Umbilical cord (tissue), 2 donors: ENCODE measurements around the gene DOK5. TPM values are rescaled to one million over a fixed set of nuclear protein-coding genes. Genes with fewer than 3 reads are reported as not detected.

ENCODE experiments used
- DNase-seq: peaks from one replicate; pipeline ENCODE4 v3.0.0-alpha.2; 2015; ENCODE audit warnings: low spot score
- total RNA-seq: library from RNA; depleted of rRNA; stranded (reverse); fragments of >200 nt; gene quantifications from one replicate; pipeline ENCODE4 v1.2.3, GENCODE V29; 2014; ENCODE audit warnings: low replicate concordance; ENCODE audit not compliant: insufficient read depth

DOK5 gene
- total RNA-seq, 1 donor from 2014 or later, result 6.7 TPM

GRCh38 chr20:54514028-54514607, 38.7 kb downstream of the DOK5 start:
- no peak for DNase-seq

GRCh38 chr20:54515793-54516628, 40.6 kb downstream of the DOK5 start:
- DNase-seq, result no peak

DNA sequence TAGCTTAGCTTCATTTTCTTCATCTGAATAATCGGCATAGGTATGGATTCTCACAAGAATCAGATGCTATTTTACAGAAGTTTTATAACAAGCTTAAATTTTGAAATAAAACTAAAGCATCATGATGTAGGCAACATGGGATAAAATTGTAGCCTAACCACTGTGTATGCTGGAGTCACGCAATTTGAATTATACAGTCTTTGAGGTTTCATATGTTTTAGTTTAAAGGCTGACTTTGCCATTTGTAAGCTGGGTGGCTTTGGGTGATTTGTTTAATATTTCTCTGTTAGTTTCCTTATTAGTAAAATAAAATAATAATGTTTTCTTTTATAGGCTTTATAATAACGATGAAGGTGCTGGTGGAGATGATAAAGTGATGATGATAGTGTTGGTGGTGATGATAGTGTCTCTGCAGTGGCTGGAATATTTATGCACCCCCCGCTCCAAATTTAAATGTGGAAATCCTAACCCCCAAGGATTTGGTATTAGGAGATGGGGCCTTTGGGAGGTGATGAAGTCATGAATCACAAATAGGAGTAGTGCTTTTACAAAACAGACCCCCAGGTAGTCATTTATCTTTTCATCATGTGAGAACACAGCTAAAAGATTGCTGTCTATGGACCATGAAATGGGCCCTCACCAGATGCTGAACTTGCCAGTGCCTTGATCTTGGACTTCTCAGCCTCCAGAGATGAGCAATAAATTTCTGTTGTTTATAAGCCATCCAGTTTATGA, 42.0 kb downstream of the DOK5 start:
- DNase-seq, result no peak

DNA sequence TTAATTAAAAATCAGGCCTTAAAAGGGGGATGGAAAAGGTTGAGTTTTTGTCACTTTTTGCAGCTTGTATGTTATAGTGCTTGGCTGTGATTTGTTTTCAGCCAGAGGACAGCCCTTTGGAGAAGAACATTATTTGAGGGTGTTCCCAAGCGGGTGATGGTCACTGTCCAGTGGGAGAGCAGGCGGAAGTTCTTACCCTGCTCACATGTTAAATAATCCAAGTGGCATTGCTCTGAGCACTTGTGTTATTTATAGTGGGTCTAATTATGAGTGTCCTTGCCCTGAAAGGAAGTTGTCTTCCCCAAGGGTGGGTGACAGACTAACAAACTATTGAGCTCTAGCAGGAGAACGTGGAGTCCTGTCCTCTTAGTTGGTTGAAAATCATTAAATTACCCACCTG, 49.5 kb downstream of the DOK5 start:
- no peak for DNase-seq

DNA sequence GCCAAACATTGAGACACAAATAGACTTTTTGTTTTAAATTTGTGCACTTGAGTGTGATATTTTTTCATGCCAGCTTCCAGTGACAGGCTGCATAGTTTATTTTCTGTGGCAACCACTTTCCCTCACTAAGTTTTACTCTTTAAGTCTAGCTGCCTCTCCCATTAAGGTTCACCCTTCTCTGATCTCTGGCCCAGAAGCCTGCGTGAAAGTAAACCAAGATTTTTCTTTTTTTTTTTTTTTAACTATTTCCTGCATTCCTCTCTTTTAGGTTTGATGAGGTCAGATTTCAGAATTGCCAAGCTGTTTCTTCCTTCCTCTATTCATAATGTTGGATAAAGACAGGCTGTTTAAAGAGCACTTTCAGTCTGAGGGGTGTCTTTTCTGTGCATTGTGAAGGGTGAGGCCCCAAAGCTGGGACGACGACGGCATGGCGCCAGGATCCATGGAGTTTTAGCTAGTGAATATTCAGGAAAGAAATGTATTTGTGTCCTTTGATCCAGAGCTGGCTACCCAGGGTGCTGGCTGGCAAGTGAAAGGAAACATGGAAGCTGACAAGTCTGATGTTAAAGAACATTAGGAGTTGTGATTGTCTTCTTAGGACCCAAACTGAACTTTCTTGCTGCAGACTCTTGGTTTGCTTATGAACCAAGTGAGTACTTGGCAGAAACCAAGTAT, 50.7 kb downstream of the DOK5 start:
- no peak for DNase-seq

- no peak for DNase-seq
Measured at GRCh38 chr20:54526801-54527200, 51.4 kb downstream of the DOK5 start.

GRCh38 chr20:54532573-54532972, 57.2 kb downstream of the DOK5 start:
- DNase-seq, result no peak

GRCh38 chr20:54534101-54534500, 58.7 kb downstream of the DOK5 start:
- no peak for DNase-seq

- DNase-seq, result no peak
Measured at GRCh38 chr20:54535033-54535432, 59.6 kb downstream of the DOK5 start.

DNA sequence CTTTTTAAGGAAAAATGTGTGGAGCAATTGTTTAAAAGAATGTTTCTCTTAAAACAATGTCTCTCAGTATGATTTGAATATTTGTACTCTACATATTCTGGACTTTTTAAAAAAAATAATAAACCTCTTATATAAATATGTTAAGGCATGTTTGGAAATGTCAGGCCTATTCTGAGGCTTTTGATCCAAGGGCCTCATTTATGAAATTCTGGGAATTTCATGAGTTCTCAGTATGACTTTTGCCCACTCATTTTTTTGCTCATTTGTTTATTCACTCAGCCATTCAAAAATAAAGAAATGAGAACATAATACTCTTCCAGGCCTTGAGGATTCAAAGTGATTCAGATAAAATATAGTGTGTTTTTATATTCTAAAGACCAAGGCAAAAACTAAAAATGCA, 60.4 kb downstream of the DOK5 start:
- DNase-seq, result no peak

GRCh38 chr20:54539521-54540046, 64.2 kb downstream of the DOK5 start:
- no peak for DNase-seq

DNA sequence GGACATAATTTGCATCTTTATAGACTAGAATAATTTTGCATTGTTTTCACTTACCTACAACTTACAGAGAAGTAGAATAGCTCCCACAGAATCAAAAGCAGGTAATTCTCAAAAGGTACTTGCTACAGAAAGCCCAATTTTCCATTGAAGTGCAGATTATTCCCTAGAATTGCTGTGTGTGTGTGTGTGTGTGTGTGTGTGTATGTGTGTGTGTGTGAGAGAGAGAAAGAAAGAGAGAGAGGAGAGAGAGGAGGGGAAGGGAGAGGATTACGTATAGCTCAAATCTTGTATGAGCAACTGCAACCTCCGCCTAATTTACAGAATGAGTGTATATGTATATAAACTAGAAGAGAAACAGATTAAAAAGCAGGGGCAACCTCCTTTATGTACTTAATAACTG, 68.0 kb downstream of the DOK5 start:
- DNase-seq, result no peak

DNA sequence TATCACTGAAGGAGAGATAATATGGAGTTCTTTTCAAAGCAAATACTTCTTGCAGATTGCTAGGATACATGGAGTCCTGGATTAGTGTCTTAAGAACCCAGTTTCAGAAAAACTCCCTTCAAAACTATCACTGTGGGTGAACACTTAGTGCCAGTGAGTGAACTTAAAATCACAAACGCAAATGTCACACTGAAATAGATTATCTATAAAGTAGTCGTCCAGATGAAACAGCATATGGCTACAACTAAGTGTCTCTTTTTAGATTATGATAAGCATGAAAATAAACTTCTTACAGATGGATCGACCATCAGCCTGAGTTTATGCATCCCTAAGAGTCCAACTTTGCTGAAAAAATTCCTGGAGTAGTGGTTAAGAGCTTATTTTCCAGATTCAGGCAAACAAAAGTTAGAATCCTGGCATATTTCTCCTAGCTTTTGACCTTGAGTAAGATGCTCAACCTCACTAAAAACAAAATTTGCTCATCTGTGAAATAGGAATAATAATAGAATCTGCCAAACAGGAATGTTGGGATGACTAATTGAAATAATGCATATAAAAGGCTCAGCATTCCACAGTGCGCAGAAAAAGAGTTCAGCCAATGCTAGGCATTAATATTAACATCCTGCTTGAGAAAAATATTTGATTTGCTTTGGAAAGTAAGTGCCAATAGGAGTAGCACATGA, 70.4 kb downstream of the DOK5 start:
- DNase-seq, result peak; percentile 33

DNA sequence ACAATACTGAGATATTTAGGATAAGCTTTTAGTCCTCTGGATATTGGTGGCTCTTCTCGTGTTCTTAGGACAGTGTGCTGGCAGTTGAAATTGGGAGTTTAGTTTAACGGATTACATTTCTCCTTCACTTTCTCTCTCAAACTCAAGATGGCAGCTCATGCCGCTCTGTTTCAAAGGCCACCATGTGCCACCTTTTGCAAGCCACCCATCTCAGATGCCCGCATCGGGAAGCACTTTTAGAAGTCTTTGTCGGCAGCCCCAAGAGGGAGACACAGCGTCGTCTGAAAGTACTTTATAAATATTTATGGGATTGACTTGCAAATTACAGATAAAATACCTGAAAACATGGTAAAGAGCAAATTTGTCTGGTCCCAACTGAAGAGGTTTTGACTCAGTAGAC, 73.5 kb downstream of the DOK5 start:
- DNase-seq, result no peak

DNA sequence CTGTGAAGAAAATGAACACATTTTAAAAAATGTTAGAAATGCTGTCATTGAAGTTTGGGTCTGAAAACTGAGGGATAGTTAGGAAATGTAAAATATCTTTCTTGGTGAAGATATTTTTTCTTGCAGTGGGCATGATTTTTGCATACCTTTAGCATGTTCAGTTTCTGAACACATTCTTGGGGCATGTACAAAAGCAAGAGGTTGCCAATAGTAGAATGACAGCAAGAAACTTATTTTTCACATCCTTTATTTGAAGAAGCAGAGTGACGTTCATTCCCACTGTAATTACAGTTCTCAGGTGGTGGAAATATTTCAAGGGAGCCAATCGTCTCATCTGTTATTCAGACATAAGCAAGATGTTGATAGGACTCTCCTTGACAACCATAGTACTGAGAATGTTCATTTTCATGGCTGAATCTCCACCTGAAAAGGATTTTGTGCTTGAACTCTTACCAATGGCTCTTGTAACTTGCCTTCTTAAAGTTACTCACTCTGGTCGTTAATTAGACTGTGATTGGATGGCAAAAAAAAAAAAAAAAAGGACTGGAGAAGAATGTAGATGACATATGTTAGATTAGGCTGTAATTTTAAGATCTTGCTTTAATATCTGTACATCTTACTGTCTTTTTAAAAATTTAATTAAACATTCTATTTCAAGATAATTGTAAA, 74.4 kb downstream of the DOK5 start:
- DNase-seq, result peak; percentile 21

DNA sequence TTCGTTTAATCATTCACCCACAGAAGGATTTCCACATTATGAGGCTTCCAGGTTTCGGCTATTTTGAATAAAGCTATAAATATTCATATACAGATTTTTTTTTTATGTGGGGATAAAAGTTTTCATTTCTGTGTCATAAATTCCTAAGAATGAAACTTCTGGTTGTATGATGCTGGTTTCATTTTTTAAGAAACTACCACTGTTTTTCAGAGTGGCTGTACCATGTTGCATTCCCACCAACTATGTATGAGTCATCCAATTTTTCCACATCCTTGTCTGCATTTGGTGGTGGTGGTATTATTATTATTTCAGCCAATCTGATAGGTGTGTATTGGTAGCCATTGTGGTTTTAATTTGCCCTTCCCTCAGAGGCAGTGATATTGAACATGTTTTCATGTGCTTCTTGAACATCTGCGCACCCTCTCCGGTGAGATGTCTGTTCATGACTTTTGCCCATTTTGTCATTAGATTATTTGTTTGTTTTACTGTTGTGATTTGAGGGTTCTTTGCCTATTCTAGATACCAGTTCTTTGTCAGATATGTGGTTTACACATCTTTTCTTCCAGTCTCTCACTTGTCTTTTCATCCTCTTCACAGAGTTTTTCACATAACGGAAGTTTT, 75.5 kb downstream of the DOK5 start:
- no peak for DNase-seq

DNA sequence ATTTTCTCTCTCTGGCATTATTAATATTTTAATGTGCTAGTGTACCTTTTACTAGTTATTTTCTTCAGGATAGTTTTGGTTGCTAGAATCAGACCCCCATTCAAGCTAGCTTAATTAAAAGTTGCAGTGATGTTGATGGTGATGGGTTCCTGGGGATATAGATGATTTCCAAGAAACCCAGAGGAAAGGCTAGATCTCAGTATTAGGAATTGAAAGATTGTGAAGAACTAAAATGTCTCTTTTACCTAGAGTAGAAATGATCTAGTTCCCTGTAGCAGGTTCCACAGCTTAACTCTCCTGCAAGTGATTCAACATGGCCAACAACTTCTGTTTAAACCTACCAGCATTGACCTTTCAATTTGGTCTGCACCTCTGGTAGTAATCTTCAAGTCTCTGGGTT, 78.6 kb downstream of the DOK5 start:
- no peak for DNase-seq

DNA sequence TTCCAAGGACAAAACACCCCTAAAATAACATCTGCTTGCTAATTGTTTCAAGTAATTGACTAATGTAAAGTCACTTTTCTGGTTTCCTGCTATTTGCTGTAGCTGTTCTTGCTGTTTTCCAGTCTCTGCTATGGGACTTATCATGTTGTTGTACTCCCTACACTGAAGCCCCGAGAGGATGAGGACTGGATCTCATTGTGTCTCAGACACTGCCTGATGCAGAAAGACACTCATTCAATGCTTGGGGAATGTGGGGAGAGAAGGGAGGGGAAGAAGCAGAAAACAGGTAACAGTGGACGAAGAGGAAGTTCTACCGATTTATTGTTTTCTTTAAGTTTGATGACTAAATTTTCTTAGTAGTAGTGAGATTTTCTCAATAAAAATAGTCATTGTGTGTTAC, 79.8 kb downstream of the DOK5 start:
- no peak for DNase-seq

- no peak for DNase-seq
Measured at GRCh38 chr20:54556406-54556805, 81.0 kb downstream of the DOK5 start.
